Cardiac fibroblast (primary cell): ENCODE data around the gene UBA6.

Experiments used
- DNase-seq, 2 donors: peaks; one replicate each; pipeline versions ENCODE4 v3.0.0 to v3.0.0-alpha.2; 2010; ENCODE audit warnings: low read depth in 2 of 2
- H3K4me3 ChIP-seq, 2 donors: replicated peaks in 1 of 2; 1 replicate in 1 of 2; 2 replicates in 1 of 2; pipeline ENCODE4 v1.5.1; 2011; ENCODE audit warnings: low read depth in 2 of 2, low read length in 2 of 2, mild to moderate bottlenecking in 2 of 2, moderate library complexity in 1 of 2
- TF ChIP-seq, protein P1 (sequence below): IDR thresholded peaks from one replicate; pipeline ENCODE4 v1.5.1; 2011; ENCODE audit warnings: low read depth, mild to moderate bottlenecking, low read length, inconsistent platforms

UBA6 gene

DNA sequence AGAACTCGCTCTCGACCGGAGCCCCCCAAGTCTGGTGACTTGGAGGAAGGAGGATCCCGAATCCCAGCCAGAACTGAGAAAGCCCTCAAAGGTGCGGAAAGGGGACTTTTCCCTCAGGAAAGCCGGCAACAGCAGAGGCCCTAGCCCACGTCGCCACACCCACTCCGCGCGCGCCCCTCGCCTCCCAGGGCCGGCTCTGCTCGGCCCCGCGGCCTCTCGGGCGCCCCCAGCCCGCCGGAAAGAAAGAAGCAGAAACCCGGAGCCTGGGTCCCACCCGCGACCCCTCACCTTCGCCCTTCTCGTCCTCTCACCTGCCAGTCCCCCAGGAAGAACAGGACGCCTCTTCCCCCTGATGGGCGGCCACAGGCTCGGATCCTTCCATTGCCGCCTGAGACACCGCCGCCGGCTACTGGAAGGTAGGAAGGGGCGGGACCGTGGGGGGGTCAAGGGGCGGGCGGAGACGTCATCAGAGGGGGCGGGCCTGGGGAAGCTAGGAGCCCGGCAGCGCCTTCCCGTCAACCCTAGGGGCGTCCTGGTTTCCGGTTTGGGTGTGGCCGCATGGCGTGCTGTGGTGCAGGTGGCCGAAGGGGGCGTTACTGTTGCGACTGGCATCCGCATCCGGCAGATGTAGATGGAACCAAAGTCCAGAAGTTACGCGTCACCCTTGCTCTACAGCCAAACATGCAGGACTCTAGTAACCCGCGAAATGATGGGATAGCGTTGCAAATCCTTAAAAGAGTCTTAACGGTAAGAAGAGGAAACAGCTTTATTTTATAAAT, at the start of gene UBA6:
Gene UBA6 (minus strand): TSS at position 418 of the 779 bp plus-strand sequence. CDS start 36 bp downstream, at position 382.
- peak; percentile 96 to 98 for DNase-seq
- peak within 1 kb of the TSS; percentile 74 to 86 for H3K4me3 ChIP-seq
- TF ChIP-seq, protein P1, sequence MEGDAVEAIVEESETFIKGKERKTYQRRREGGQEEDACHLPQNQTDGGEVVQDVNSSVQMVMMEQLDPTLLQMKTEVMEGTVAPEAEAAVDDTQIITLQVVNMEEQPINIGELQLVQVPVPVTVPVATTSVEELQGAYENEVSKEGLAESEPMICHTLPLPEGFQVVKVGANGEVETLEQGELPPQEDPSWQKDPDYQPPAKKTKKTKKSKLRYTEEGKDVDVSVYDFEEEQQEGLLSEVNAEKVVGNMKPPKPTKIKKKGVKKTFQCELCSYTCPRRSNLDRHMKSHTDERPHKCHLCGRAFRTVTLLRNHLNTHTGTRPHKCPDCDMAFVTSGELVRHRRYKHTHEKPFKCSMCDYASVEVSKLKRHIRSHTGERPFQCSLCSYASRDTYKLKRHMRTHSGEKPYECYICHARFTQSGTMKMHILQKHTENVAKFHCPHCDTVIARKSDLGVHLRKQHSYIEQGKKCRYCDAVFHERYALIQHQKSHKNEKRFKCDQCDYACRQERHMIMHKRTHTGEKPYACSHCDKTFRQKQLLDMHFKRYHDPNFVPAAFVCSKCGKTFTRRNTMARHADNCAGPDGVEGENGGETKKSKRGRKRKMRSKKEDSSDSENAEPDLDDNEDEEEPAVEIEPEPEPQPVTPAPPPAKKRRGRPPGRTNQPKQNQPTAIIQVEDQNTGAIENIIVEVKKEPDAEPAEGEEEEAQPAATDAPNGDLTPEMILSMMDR, result peak; percentile 38

DNA sequence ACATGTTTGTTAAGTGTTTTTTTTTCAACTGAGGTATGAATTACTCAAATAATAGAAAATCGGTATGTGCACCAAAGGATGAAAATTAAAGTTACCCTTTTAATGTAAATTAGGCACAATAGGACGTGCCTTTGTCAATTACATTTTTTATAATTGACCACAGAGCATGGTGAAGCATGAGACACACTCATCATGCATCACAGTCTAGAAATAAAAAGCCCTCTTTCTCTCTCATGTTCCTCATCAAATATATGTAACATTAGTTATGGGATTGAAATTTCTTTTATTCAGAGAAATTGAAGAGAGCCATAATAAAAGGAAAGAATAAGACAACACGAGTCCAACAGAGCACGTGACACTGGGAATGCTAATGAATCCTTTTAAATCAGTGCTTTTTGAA, 49.7 kb upstream of the UBA6 start:
- H3K4me3 ChIP-seq, result no peak overlapping the region
- no peak for DNase-seq
- TF ChIP-seq, protein P1, result no peak

DNA sequence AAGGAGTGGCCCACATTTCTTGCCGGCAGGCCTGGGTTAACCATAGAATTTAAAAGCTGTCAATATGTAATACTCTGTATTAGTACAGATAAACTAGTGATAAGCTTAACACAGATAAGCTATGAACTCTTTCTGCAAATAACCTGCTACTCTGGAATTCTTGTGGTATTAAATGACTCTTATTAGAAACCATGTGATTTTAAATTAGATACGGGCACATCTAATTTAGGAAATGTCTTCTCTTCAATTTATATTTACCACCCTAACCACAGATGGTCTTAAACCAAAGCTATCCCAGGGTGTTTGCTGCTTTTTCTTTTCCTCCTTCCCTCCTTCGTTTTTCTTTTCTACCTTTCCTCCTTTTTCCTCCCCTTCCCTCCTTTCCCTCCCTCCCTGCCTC, 48.3 kb upstream of the UBA6 start:
- TF ChIP-seq, protein P1, result no peak
- no peak overlapping the region for H3K4me3 ChIP-seq
- no peak for DNase-seq

- TF ChIP-seq, protein P1, result peak; percentile 38
- peak; percentile 60 to 68 for DNase-seq
Observed at GRCh38 chr4:67746797-67747495, 46.0 kb upstream of the UBA6 start.

GRCh38 chr4:67744561-67745283, 43.8 kb upstream of the UBA6 start:
- TF ChIP-seq, protein P1, result no peak
- DNase-seq, result peak in 1 of 2 donors; percentile 50
- no peak overlapping the region for H3K4me3 ChIP-seq

More at GRCh38 chr4:67746797-67747495, 46.0 kb upstream of the UBA6 start:
- H3K4me3 ChIP-seq, result no peak overlapping the region

GRCh38 chr4:67743194-67743593, 42.2 kb upstream of the UBA6 start:
- H3K4me3 ChIP-seq, result no peak overlapping the region
- no peak for DNase-seq
- TF ChIP-seq, protein P1, result no peak
